ENCODE measurements around the gene SHANK1.

SHANK1 gene

DNA sequence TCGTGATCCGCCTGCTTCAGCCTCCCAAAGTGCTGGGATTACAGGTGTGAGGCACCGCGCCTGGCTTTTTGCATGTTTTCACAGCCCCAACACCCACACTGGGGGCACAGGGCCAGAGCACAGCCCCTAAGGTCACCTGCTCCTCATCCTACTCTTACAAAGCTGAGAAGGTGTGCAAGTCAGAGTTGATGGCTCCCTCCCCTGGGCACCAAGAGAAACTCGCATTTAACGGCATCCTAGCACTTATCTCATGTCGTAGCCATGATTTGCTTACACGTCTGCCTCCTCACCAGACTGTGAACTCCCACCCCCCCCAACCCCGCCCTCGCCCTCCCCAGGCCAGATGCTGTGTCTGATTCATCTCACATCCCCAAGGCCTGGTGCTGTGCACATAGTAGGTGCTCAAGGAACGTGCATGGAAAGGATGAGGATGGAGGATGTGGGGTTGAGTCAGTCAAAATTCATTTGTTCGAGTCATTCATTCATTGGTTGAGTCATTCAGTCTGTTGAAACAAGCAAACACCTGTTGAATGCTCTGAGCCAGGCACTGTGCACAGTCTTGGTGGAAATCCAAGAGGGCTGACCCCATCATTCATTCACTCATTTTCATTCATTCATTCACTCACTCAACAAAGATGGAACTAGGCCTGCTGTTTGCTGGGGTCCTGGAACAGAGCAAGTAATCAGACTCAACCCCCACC is 11.3 kb downstream of the SHANK1 start:
- H3K27me3 ChIP-seq (ENCODE audit: insufficient read depth, insufficient read length), result no peaks in the 10 kb centered on the region
- no peak for DNase-seq (ENCODE audit: low read depth, low spot score)
- H3K36me3 ChIP-seq (ENCODE audit: insufficient read depth, insufficient read length, low read length), result no peaks in the 10 kb centered on the region
- TF ChIP-seq SUZ12 (IDR thresholded peaks at IDR 0.05; ENCODE audit: extremely low read depth, insufficient read depth, insufficient read length) (no peak), YY1 (IDR thresholded peaks at IDR 0.05; ENCODE audit: insufficient read depth, insufficient read length) (no peak)
- no peaks in the 10 kb centered on the region for H3K4me1 ChIP-seq (ENCODE audit: insufficient read depth, insufficient read length)
- no peak overlapping the region for H3K4me3 ChIP-seq (ENCODE audit: insufficient read length, low read depth)
- H3K9me3 ChIP-seq (ENCODE audit: insufficient read depth, low read length), result no peaks in the 10 kb centered on the region
- no peak overlapping the region for H3K9ac ChIP-seq (ENCODE audit: insufficient read length, low read depth)

DNA sequence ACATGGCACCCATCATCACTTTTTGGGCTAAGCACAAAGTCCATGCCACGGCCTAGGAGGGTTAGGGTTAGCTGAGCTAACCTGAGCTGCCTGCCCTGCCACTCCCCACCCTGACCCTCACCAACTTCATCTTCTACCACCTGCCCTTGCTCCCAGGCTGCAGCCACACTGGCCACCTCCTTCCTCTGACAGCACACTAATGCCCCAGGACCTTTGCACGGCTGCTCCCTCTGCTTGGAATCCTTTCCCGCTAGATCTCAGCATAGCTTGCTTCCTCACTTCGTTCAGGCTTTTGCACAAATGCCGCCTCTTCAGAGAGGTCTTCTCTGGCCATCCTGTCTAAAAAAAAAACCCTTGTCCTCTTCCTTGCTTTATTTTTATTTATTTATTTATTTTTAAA is 13.2 kb downstream of the SHANK1 start:
- H3K9ac ChIP-seq (ENCODE audit: insufficient read length, low read depth), result no peak overlapping the region
- no peaks in the 10 kb centered on the region for H3K9me3 ChIP-seq (ENCODE audit: insufficient read depth, low read length)
- H3K27me3 ChIP-seq (ENCODE audit: insufficient read depth, insufficient read length), result no peaks in the 10 kb centered on the region
- H3K36me3 ChIP-seq (ENCODE audit: insufficient read depth, insufficient read length, low read length), result no peaks in the 10 kb centered on the region
- H3K4me1 ChIP-seq (ENCODE audit: insufficient read depth, insufficient read length), result peaks cover 5% of the 10 kb centered on the region
- DNase-seq (ENCODE audit: low read depth, low spot score), result no peak
- TF ChIP-seq SUZ12 (IDR thresholded peaks at IDR 0.05; ENCODE audit: extremely low read depth, insufficient read depth, insufficient read length) (no peak), ZNF274 (IDR thresholded peaks at IDR 0.05; ENCODE audit: low read depth, low read length) (no peak), YY1 (IDR thresholded peaks at IDR 0.05; ENCODE audit: insufficient read depth, insufficient read length) (no peak)
- no peak overlapping the region for H3K4me3 ChIP-seq (ENCODE audit: insufficient read length, low read depth)

DNA sequence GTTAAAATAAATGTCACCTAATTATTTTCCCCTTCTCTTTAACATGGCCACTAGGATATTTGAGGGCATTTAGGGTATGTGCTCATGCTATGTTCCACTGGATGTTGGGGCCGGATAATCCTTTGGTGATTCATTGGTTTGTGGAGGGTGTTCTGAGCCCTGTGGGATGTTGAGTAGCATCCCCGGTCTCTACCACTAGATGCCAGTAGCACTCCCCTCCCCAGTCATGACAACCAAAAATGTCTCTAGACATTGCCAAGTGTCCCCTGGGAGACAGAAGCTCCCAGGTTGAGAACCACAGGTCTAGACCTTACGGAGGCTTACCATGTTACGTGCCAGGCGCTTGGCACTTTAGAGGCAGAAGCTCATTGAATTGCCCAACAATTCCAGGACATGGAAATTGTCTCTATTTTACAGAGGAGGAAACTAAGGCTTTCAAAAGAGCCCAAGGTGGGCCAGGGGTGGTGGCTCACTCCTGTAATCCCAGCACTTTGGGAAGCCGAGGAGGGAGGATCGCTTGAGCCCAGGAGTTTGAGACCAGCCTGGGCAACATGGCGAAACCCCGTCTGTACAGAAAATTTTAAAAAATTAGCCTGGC is 14.1 kb downstream of the SHANK1 start:
- no peak for DNase-seq (ENCODE audit: low read depth, low spot score)
- Histone ChIP-seq H3K9ac (ENCODE audit: insufficient read length, low read depth) (no peak overlapping the region), H3K27me3 (ENCODE audit: insufficient read depth, insufficient read length) (peaks cover 5% of the 10 kb centered on the region), H3K4me3 (ENCODE audit: insufficient read length, low read depth) (no peak overlapping the region), H3K9me3 (ENCODE audit: insufficient read depth, low read length) (no peaks in the 10 kb centered on the region), H3K4me1 (ENCODE audit: insufficient read depth, insufficient read length) (peaks cover 5% of the 10 kb centered on the region), H3K36me3 (ENCODE audit: insufficient read depth, insufficient read length, low read length) (no peaks in the 10 kb centered on the region)
- TF ChIP-seq ZNF274 (IDR thresholded peaks at IDR 0.05; ENCODE audit: low read depth, low read length), result no peak
- TF ChIP-seq YY1 (IDR thresholded peaks at IDR 0.05; ENCODE audit: insufficient read depth, insufficient read length), result no peak
- TF ChIP-seq SUZ12 (IDR thresholded peaks at IDR 0.05; ENCODE audit: extremely low read depth, insufficient read depth, insufficient read length), result no peak

DNA sequence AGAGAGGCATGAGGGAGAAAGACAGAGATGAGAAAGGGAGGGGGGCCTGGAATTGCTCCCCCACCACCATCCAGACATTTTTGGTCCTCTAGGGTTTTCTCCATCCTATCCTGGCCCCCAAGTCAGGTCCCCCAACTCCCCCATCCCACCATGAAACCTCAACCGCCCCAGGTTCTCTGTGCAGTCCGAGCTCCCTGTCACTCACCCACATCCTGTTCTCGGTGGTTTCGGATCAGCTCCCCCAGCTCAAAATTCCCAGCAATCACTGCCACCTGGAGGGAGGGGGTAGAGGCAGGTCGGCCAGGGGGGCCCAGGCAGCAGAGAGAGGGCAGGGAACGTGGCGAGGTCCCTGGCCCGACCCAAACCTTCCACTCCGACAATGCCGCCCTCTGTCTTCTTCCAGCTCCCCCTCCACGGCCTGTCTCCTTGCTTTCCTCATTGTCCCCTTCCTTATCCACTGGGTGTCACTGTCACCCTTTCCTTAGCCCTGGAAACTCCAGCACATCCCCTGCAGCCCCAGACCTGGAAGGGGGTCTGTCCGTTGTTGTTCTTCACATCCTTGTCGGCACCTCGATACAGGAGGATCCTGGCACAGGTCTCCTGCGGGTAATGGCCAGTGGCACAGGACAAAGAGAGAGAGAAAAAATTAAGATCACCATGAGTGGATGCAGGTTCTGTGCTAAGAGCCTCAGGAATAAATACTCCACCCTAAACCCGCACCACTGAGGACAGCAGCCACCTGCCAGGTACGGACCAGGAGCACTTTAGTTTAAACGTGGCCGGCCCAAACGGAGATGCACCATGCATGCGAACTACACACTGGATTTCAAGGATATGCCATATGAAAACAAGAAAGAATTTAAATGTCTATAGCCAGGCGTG is 15.4 kb downstream of the SHANK1 start:
- no peak for TF ChIP-seq ZNF274 (IDR thresholded peaks at IDR 0.05; ENCODE audit: low read depth, low read length)
- Histone ChIP-seq H3K27me3 (ENCODE audit: insufficient read depth, insufficient read length) (peaks cover 18% of the 10 kb centered on the region), H3K4me3 (ENCODE audit: insufficient read length, low read depth) (no peak overlapping the region), H3K4me1 (ENCODE audit: insufficient read depth, insufficient read length) (peaks cover 5% of the 10 kb centered on the region), H3K9ac (ENCODE audit: insufficient read length, low read depth) (peak overlapping the region; percentile 21), H3K9me3 (ENCODE audit: insufficient read depth, low read length) (no peaks in the 10 kb centered on the region), H3K36me3 (ENCODE audit: insufficient read depth, insufficient read length, low read length) (no peaks in the 10 kb centered on the region)
- DNase-seq (ENCODE audit: low read depth, low spot score), result no peak

DNA sequence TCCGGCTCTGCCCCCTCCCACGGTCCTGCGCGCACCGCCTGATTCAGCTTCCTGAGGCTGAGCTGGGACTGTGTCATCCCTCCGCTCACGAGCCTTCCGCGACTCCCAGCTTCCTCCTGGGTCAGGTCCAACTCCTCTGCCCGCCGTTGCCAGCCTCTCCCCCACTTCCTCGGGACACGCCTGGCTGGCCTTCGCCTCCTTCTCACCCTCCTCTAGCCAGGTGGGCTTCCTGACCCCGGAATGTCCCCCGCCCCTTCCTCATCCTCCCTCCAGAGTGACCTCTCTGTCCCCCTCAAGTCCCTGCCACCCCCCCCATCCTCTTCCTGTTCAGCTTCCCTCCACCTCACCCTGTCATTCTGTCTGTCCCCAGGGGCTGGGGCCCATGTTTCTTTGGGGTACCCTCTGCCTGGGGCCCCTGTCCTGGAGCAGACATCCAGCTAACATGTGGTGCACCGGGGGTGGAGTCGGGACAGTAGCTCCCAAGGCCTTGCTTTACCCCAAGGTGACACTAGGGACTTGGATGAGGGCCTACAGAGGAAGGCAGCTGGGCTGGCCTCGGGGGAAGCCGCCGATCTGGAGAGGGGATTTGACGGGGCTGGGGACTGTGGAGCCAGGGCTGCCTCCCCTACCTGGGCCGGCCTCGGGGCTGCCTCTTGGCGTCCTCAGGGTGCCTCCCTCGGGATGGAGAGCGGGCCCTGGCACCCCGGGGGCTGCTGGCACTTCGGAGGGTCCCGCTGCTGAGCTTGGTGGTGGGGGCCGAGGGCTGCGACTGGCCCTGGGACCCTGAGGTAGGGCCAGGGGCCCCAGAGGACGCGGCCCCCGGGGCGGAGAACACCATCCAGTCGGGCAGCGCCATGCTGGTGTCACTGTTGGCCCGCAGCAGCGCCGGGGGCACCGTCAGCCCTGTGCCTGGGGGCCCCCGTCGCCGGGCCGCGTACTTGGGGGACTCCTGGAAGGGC is 16.5 kb downstream of the SHANK1 start:
- no peaks in the 10 kb centered on the region for H3K9me3 ChIP-seq (ENCODE audit: insufficient read depth, low read length)
- no peak for DNase-seq (ENCODE audit: low read depth, low spot score)
- no peak for TF ChIP-seq ZNF274 (IDR thresholded peaks at IDR 0.05; ENCODE audit: low read depth, low read length)
- TF ChIP-seq SUZ12 (IDR thresholded peaks at IDR 0.05; ENCODE audit: extremely low read depth, insufficient read depth, insufficient read length), result no peak
- TF ChIP-seq YY1 (IDR thresholded peaks at IDR 0.05; ENCODE audit: insufficient read depth, insufficient read length), result no peak
- H3K27me3 ChIP-seq (ENCODE audit: insufficient read depth, insufficient read length), result peaks cover 26% of the 10 kb centered on the region
- no peaks in the 10 kb centered on the region for H3K36me3 ChIP-seq (ENCODE audit: insufficient read depth, insufficient read length, low read length)
- H3K4me3 ChIP-seq (ENCODE audit: insufficient read length, low read depth), result no peak overlapping the region
- no peak overlapping the region for H3K9ac ChIP-seq (ENCODE audit: insufficient read length, low read depth)
- H3K4me1 ChIP-seq (ENCODE audit: insufficient read depth, insufficient read length), result peaks cover 5% of the 10 kb centered on the region

GRCh38 chr19:50702158-50702870 is 17.3 kb downstream of the SHANK1 start:
- Histone ChIP-seq H3K36me3 (ENCODE audit: insufficient read depth, insufficient read length, low read length) (no peaks in the 10 kb centered on the region), H3K4me1 (ENCODE audit: insufficient read depth, insufficient read length) (peaks cover 5% of the 10 kb centered on the region), H3K9ac (ENCODE audit: insufficient read length, low read depth) (no peak overlapping the region), H3K4me3 (ENCODE audit: insufficient read length, low read depth) (no peak overlapping the region), H3K27me3 (ENCODE audit: insufficient read depth, insufficient read length) (peaks cover 35% of the 10 kb centered on the region), H3K9me3 (ENCODE audit: insufficient read depth, low read length) (no peaks in the 10 kb centered on the region)
- DNase-seq (ENCODE audit: low read depth, low spot score), result no peak
- no peak for TF ChIP-seq SUZ12 (IDR thresholded peaks at IDR 0.05; ENCODE audit: extremely low read depth, insufficient read depth, insufficient read length)
- TF ChIP-seq ZNF274 (IDR thresholded peaks at IDR 0.05; ENCODE audit: low read depth, low read length), result no peak

Data from NT2/D1 (cell line).